ENCODE data around the gene VWA7.
"Not testable (repeated sequence)": the region's sequence is repeated elsewhere in the genome, so short reads cannot be mapped to it uniquely, and the experiment has no call there.

The VWA7 gene

DNA sequence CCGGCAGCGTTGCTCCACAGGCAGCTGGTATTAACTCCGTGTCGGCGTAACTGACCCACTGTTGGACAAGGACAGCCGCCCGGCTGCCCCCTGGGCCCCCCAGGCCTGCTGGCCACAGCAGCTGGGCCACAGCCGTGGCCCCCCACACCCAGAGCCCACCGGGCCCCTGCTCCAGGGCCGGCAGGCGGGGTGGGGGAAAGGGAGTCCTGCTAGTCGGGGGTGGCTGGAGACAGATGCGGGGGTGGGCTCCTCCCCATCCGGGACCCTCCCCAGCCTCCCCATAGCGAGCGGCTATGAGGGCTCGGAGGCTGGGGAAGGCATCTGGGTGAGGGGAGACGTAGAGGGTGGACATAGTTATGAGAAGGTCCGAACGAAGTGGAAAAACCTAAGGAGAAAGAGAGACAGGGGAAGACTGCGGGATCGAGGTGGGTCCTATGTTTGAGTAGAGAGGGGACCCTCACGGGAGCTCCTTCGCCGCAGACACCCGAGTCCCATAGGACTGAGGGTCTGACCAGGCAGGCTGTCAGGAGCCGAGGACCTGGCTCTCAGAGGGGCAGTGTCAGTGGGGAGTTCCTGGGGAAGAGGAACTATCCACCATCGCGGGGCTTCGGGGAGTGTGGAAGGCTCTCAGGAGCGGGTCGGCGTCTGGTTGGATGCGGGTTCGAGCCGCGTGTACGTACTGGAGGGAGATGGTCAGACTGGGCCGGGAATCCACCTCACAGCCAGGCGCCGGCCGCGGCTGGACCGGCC lies 17.9 kb upstream of the VWA7 start:
- FAIRE-seq (no peak), DNase-seq (ENCODE audit: insufficient read length, low spot score) (no peak)
- TF ChIP-seq, protein P1, sequence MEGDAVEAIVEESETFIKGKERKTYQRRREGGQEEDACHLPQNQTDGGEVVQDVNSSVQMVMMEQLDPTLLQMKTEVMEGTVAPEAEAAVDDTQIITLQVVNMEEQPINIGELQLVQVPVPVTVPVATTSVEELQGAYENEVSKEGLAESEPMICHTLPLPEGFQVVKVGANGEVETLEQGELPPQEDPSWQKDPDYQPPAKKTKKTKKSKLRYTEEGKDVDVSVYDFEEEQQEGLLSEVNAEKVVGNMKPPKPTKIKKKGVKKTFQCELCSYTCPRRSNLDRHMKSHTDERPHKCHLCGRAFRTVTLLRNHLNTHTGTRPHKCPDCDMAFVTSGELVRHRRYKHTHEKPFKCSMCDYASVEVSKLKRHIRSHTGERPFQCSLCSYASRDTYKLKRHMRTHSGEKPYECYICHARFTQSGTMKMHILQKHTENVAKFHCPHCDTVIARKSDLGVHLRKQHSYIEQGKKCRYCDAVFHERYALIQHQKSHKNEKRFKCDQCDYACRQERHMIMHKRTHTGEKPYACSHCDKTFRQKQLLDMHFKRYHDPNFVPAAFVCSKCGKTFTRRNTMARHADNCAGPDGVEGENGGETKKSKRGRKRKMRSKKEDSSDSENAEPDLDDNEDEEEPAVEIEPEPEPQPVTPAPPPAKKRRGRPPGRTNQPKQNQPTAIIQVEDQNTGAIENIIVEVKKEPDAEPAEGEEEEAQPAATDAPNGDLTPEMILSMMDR (IDR thresholded peaks at IDR 0.05; ENCODE audit: insufficient read depth, missing control alignments) = no peak

DNA sequence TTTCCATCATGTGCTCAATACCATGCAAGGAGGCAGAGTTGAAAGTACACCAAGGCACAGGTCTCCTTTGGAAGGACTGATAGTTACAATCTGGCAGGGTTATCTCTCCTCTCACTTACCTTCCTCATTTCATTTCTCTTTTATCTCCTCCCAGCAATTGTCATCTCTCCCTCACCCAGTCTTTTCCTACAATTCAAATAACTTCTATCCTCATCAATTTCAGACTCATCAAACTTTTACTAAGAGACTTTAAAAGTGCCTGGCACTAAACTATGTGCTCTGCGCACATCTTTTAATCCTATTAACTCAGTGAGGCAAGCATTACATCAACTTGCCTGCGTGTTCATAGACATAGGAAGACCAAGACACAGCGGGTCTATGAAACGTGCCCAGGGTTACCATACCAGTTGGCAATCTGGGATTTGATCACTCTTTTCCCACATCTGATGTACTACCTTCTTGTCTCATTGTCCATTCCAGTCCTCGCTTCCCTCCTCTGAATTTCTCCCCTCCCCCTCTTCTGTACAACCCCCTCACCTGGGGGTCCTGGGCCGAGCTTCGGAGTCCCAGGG lies 17.3 kb upstream of the VWA7 start:
- DNase-seq (ENCODE audit: insufficient read length, low spot score) (peak; percentile 55), FAIRE-seq (no peak)
- TF ChIP-seq, protein P1 (IDR thresholded peaks at IDR 0.05; ENCODE audit: insufficient read depth, missing control alignments) = no peak

DNA sequence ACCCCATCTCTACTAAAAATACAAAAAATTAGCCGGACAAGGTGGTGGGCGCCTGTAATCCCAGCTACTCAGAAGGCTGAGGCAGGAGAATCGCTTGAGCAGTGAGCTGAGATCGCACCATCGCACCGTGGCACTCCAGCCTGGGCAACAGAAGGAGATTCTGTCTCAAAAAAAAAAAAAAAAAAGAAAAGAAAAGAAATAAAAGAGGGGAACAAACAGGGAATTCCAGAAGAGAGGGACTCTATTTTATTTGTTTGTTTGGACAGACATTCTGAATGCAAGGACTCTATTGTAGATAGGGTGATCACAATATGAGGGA lies 16.8 kb upstream of the VWA7 start:
- DNase-seq (ENCODE audit: insufficient read length, low spot score); FAIRE-seq: not testable (repeated sequence)

DNA sequence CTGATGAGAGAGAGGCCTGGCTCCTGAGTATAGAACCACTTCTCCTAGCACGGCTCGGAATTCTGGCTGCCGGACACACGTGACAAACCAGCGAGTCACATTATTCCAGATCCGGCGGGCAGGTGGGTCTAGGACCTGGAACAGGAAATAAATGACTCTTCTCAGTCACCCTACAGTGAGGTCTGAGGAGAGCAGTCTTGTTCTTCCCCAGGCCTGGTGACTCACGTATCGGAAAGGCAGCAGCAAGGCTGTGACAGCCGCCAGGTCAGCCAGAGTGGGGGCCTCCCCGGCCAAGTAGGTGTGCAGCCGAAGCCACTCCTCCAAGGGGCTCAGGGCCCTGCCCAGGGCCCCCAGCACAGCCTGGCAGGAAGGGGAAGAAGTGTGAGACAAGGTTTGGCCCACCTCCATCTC lies 15.6 kb upstream of the VWA7 start:
- no peak for DNase-seq (ENCODE audit: insufficient read length, low spot score)
- no peak for FAIRE-seq
- TF ChIP-seq, protein P1 (IDR thresholded peaks at IDR 0.05; ENCODE audit: insufficient read depth, missing control alignments) = no peak

DNA sequence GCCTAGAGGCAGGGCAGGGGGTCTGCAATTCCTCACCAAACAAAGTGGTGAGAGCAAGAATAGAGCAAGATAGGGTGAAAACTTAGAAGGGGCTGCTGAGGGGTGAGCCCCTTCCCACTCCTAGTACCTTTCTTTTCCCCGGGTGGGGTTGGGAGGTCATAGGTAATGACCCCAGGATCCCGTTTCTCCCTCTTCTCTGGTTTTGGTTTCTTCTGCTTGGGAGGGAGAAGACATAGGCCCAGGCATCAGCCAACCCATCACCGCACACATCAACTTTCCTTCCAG lies 14.9 kb upstream of the VWA7 start:
- no peak for FAIRE-seq
- TF ChIP-seq, protein P1 (IDR thresholded peaks at IDR 0.05; ENCODE audit: insufficient read depth, missing control alignments) = no peak
- DNase-seq (ENCODE audit: insufficient read length, low spot score) = no peak

DNA sequence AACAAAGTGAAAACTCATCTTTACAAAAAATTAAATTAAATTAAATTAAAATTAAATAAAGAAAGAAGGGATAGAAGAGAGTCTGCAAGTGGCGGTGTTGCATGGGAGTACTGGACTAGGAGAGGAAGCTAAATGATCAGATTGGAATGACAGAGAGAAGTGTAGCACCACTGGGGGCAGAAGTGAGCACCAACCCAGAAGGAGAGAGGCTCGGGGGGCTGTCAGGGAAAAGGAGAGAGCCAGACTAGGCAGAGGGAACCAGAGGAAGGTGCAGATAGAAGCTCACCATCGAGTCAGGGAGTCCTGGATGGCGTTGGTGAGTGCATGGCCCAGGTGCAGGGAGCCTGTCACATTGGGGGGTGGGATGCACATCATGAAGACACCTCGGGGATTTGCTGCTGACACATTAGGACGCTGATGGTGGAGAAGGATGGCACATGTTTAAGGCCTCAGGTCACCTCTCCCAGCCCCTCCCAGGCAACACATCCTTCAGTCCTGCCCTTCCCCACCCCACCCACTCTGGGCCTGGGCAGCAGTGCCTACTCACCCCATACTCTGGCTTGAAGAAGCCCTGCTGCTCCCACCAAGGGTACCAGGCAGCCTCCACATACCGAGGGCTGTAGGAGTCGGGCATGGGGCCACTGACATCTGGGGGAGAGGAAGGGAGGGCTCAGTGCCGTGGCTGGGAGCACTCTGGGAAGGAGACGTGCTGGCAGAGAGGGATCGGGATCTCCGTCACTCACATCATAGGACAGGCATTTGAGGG lies 14.4 kb upstream of the VWA7 start:
- TF ChIP-seq, protein P1 (IDR thresholded peaks at IDR 0.05; ENCODE audit: insufficient read depth, missing control alignments) = peak; percentile 63
- FAIRE-seq (no peak), DNase-seq (ENCODE audit: insufficient read length, low spot score) (peak; percentile 92)

DNA sequence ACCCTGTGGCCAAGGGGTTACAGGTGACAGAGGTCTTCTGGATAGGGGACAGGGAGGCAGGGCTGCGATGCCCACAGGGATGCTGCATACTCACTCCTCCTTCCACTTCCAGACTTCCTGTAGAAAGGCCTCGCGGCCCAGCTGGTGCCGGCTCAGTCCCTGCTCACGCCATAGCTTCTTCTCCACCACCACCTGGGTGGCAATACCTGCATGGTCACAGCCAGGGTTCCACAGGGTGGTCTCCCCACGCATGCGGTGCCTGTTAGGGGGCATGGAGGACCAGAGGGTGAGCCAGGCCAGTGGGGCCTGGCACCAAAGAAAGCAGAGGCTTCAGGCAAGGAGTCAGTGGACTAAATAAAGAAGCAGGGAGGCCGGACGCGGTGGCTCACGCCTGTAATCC lies 8.3 kb upstream of the VWA7 start:
- FAIRE-seq (no peak), DNase-seq (ENCODE audit: insufficient read length, low spot score) (no peak)
- TF ChIP-seq, protein P1 (IDR thresholded peaks at IDR 0.05; ENCODE audit: insufficient read depth, missing control alignments) = no peak
